Activated CD4-positive, CD25-positive, alpha-beta regulatory T cell treated with anti-CD3 and anti-CD28 coated beads, Interleukin-2, amount 50 U/mL, for 72 hours (primary cell): ENCODE data around the gene TRPC6.

Source experiments
- DNase-seq: peaks from one replicate; pipeline ENCODE4 v3.0.0; 2021

Gene TRPC6

GRCh38 chr11:101583251-101584128 is at the start of gene TRPC6:
TSS of gene TRPC6 (minus strand) at chr11:101584007. CDS start at chr11:101583503, 504 bp downstream.
- no peak for DNase-seq

- DNase-seq: no peak
These were observed 36.2 kb upstream of the TRPC6 start for GRCh38 chr11:101620026-101620425.

- no peak for DNase-seq
These were observed 34.9 kb upstream of the TRPC6 start for GRCh38 chr11:101618709-101619108.

GRCh38 chr11:101617735-101618332 is 34.0 kb upstream of the TRPC6 start:
- DNase-seq: no peak

GRCh38 chr11:101612481-101612880 is 28.7 kb upstream of the TRPC6 start:
- no peak for DNase-seq

GRCh38 chr11:101600924-101601323 is 17.1 kb upstream of the TRPC6 start:
- no peak for DNase-seq

GRCh38 chr11:101586965-101587364 is 3.2 kb upstream of the TRPC6 start:
- no peak for DNase-seq

- no peak for DNase-seq
These were observed 848 bp upstream of the TRPC6 start for GRCh38 chr11:101584655-101585054.

GRCh38 chr11:101584129-101584515 is 315 bp upstream of the TRPC6 start:
- DNase-seq: no peak

- DNase-seq: no peak
These were observed 887 bp downstream of the TRPC6 start for GRCh38 chr11:101582989-101583250.

GRCh38 chr11:101582236-101582988 is 1.4 kb downstream of the TRPC6 start:
- DNase-seq: no peak

GRCh38 chr11:101577461-101577860 is 6.3 kb downstream of the TRPC6 start:
- DNase-seq: no peak

- DNase-seq: no peak
These were observed 7.4 kb downstream of the TRPC6 start for GRCh38 chr11:101576456-101576855.

- no peak for DNase-seq
These were observed 8.9 kb downstream of the TRPC6 start for GRCh38 chr11:101574886-101575285.

- no peak for DNase-seq
These were observed 16.7 kb downstream of the TRPC6 start for GRCh38 chr11:101567071-101567470.

- no peak for DNase-seq
These were observed 17.2 kb downstream of the TRPC6 start for GRCh38 chr11:101566626-101567025.

- DNase-seq: no peak
These were observed 20.6 kb downstream of the TRPC6 start for GRCh38 chr11:101563166-101563565.

- DNase-seq: no peak
These were observed 28.4 kb downstream of the TRPC6 start for GRCh38 chr11:101555366-101555765.

GRCh38 chr11:101553891-101554292 is 29.9 kb downstream of the TRPC6 start:
- DNase-seq: no peak

GRCh38 chr11:101552888-101553287 is 30.9 kb downstream of the TRPC6 start:
- DNase-seq: no peak

GRCh38 chr11:101528541-101528940 is 55.3 kb downstream of the TRPC6 start:
- DNase-seq: no peak

- DNase-seq: no peak
These were observed 60.1 kb downstream of the TRPC6 start for GRCh38 chr11:101523634-101524260.

- no peak for DNase-seq
These were observed 60.6 kb downstream of the TRPC6 start for GRCh38 chr11:101523193-101523592.

GRCh38 chr11:101521821-101522220 is 62.0 kb downstream of the TRPC6 start:
- no peak for DNase-seq
